Epidermal melanocyte (primary cell): ENCODE measurements around the gene GJD4.

Experiments used
- DNase-seq: peaks from one replicate; pipeline ENCODE4 v3.0.0; 2011; ENCODE audit warnings: low spot score; ENCODE audit not compliant: insufficient read length

The GJD4 gene

GRCh38 chr10:35650894-35651293 lies 45.8 kb downstream of the GJD4 start:
- no peak for DNase-seq

GRCh38 chr10:35652824-35653223 lies 47.7 kb downstream of the GJD4 start:
- no peak for DNase-seq

- no peak for DNase-seq
These were observed 52.5 kb downstream of the GJD4 start for GRCh38 chr10:35657621-35658020.
